HCT116 (cell line): Measurements from ENCODE around the gene ERP27. TPM values are rescaled to one million over a fixed set of nuclear protein-coding genes. Genes with fewer than 3 reads are reported as not detected.

Experiments
- ATAC-seq: fragments of 200-7000 bp; cut with Tn5 transposase; 2 replicates; pipeline ENCODE4 v1.9.1; 2020; ENCODE audit warnings: mild to moderate bottlenecking, moderate library complexity
- BruUV-seq: library from RNA; stranded (reverse); fragments of 400-500 nt; replicated peaks from 2 replicates; lab custom pipeline; 2021; lab: Mats Ljungman, UMichigan
- CTCF ChIA-PET: fragments of 300-600 bp; sonication (Branson Sonifier 250); formaldehyde crosslinking; loops from one replicate; lab custom pipeline; 2021; ENCODE audit warnings: antibody characterized with exemption; lab: Charles Lee
- POLR2A ChIA-PET: fragments of 300-600, 350-600 bp; sonication (Branson Sonifier 250); formaldehyde crosslinking; loops from one replicate; lab custom pipeline; 2021; ENCODE audit warnings: antibody characterized with exemption; lab: Charles Lee
- RAD21 ChIA-PET, 2 experiments: fragments of 300-600 bp; sonication (Branson Sonifier 250); formaldehyde crosslinking; loops; one replicate each; lab custom pipeline; 2023; ENCODE audit warnings: low total read pairs in 2 of 2; ENCODE audit not compliant: uncharacterized antibody in 2 of 2, unreplicated experiment in 2 of 2, low non-redundant PET in 1 of 2; lab: Charles Lee
- DNase-seq: peaks from one replicate; pipeline ENCODE4 v3.0.0-alpha.2; 2010; ENCODE audit warnings: low read depth, low spot score
- H2AFZ ChIP-seq: fragments of 200-600 bp; shearing (Covaris generic), sonication (generic); 2 replicates; pipeline ENCODE4 v1.6.1; 2017; ENCODE audit warnings: low read depth, mixed run types, mixed read lengths, antibody characterized with exemption, low read length; ENCODE audit not compliant: poor library complexity, severe bottlenecking
- H3K27ac ChIP-seq: 2 replicates; pipeline ENCODE4 v1.5.1; 2012; ENCODE audit warnings: low read depth, low read length
- H3K27me3 ChIP-seq: fragments of 200-600 bp; sonication (generic); 2 replicates; pipeline ENCODE4 v1.6.1; 2016; ENCODE audit warnings: mixed run types, low read length, mixed read lengths; ENCODE audit not compliant: insufficient read depth
- H3K36me3 ChIP-seq, 2 experiments: fragments of 200-500 bp in 1 of 2; fragments of 200-600 bp in 1 of 2; sonication (Bioruptor generic) in 1 of 2; sonication (generic) in 1 of 2; 2 replicates each; pipeline versions ENCODE4 v1.5.1 to v1.6.1; 2014 to 2016; ENCODE audit warnings: low read length in 2 of 2, inconsistent platforms in 1 of 2, mixed read lengths in 1 of 2, mixed run types in 1 of 2; ENCODE audit not compliant: insufficient read depth in 2 of 2, control insufficient read depth in 1 of 2
- H3K4me1 ChIP-seq, 2 experiments: fragments of 200-600 bp in 1 of 2; sonication (generic) in 1 of 2; 2 replicates each; pipeline versions ENCODE4 v1.5.1 to v1.6.1; 2012 to 2017; ENCODE audit warnings: low read length in 2 of 2, inconsistent platforms in 1 of 2, mild to moderate bottlenecking in 1 of 2, mixed read lengths in 1 of 2, mixed run types in 1 of 2, moderate library complexity in 1 of 2; ENCODE audit not compliant: insufficient read depth in 2 of 2, control insufficient read depth in 1 of 2
- H3K4me2 ChIP-seq: fragments of 200-600 bp; sonication (generic); 2 replicates; pipeline ENCODE4 v1.6.1; 2017; ENCODE audit warnings: mixed run types, low read length, mixed read lengths
- H3K4me3 ChIP-seq, 2 experiments: fragments of 200-600 bp in 1 of 2; sonication (generic) in 1 of 2; replicated peaks in 1 of 2; 2 replicates each; pipeline ENCODE4 v1.5.1; 2011 to 2016; ENCODE audit warnings: low read length in 2 of 2, control low read depth in 1 of 2, low read depth in 1 of 2, mild to moderate bottlenecking in 1 of 2, mixed read lengths in 1 of 2, mixed run types in 1 of 2
- H3K79me2 ChIP-seq: fragments of 200-600 bp; sonication (generic); 2 replicates; pipeline ENCODE4 v1.6.1; 2017; ENCODE audit warnings: mild to moderate bottlenecking, mixed run types, low read length, moderate library complexity, mixed read lengths; ENCODE audit not compliant: insufficient read depth
- H3K9ac ChIP-seq: fragments of 200-600 bp; sonication (generic); 2 replicates; pipeline ENCODE4 v1.6.1; 2016; ENCODE audit warnings: low read length, mixed read lengths
- H3K9me2 ChIP-seq: fragments of 200-600 bp; sonication (generic), shearing (Covaris generic); 2 replicates; pipeline ENCODE4 v1.6.1; 2017; ENCODE audit warnings: mixed run types, mild to moderate bottlenecking, moderate library complexity; ENCODE audit not compliant: insufficient read depth
- H3K9me3 ChIP-seq, 2 experiments: fragments of 200-500 bp in 1 of 2; fragments of 200-600 bp in 1 of 2; sonication (Bioruptor generic) in 1 of 2; sonication (generic) in 1 of 2; 2 replicates each; pipeline ENCODE4 v1.6.1; 2014 to 2017; ENCODE audit warnings: low read length in 2 of 2, mixed read lengths in 2 of 2, inconsistent platforms in 1 of 2, low read depth in 1 of 2, mild to moderate bottlenecking in 1 of 2, mixed run types in 1 of 2, moderate library complexity in 1 of 2; ENCODE audit not compliant: control insufficient read depth in 1 of 2, insufficient read depth in 1 of 2
- H4K20me1 ChIP-seq: fragments of 200-600 bp; sonication (generic), shearing (Covaris generic); 2 replicates; pipeline ENCODE4 v1.6.1; 2017; ENCODE audit warnings: mixed run types, mild to moderate bottlenecking, moderate library complexity; ENCODE audit not compliant: insufficient read depth
- EGR1 ChIP-seq: IDR thresholded peaks from 2 replicates; pipeline ENCODE4 v1.6.1; 2012; ENCODE audit warnings: low read depth
- ELF1 ChIP-seq: IDR thresholded peaks from 2 replicates; pipeline ENCODE4 v1.6.1; 2012; ENCODE audit warnings: low read depth, borderline replicate concordance
- FOSL1 ChIP-seq: IDR thresholded peaks from 2 replicates; pipeline ENCODE4 v1.6.1; 2012; ENCODE audit warnings: low read depth
- POLR2A ChIP-seq: IDR thresholded peaks from 2 replicates; pipeline ENCODE4 v1.7.0; 2011; ENCODE audit warnings: borderline replicate concordance; ENCODE audit not compliant: insufficient read depth, insufficient read length; ENCODE audit errors: extremely low read depth
- RAD21 ChIP-seq: IDR thresholded peaks from 2 replicates; pipeline ENCODE4 v1.6.1; 2012; ENCODE audit warnings: low read depth, mild to moderate bottlenecking
- REST ChIP-seq: IDR thresholded peaks from 2 replicates; pipeline ENCODE4 v1.6.1; 2012; ENCODE audit warnings: low read depth
- SIN3A ChIP-seq: IDR thresholded peaks from 2 replicates; pipeline ENCODE4 v1.6.1; 2012; ENCODE audit warnings: low read depth
- TCF7L2 ChIP-seq: IDR thresholded peaks from 2 replicates; pipeline ENCODE4 v1.7.0; 2011; ENCODE audit warnings: borderline replicate concordance, inconsistent platforms; ENCODE audit not compliant: insufficient read depth, insufficient read length; ENCODE audit errors: extremely low read depth
- YY1 ChIP-seq: IDR thresholded peaks from 2 replicates; pipeline ENCODE4 v1.6.1; 2011; ENCODE audit warnings: low read length, low read depth, moderate library complexity, mild to moderate bottlenecking; ENCODE audit not compliant: insufficient replicate concordance; ENCODE audit errors: extremely low read depth
- ZFX ChIP-seq: fragments of 450-650 bp; IDR thresholded peaks from 2 replicates; pipeline ENCODE4 v1.6.1; 2017
- intact Hi-C: fragments of 100-400 bp; cut with micrococcal nuclease; formaldehyde crosslinking; loops from 2 replicates; pipeline ENCODE4 v1.10.0; 2022
- total RNA-seq: library from RNA; stranded (reverse); gene quantifications from one replicate; pipeline ENCODE4 v1.2.1, GENCODE V29; 2021; ENCODE audit not compliant: unreplicated experiment
- TF ChIP-seq, protein P1 (sequence below): IDR thresholded peaks from 2 replicates; pipeline ENCODE4 v1.6.1; 2011; ENCODE audit warnings: mild to moderate bottlenecking, low read length, moderate library complexity; ENCODE audit not compliant: insufficient replicate concordance; ENCODE audit errors: extremely low read depth

ERP27 gene
- total RNA-seq, 1 experiment from 2014 or later = 0.39 TPM

DNA sequence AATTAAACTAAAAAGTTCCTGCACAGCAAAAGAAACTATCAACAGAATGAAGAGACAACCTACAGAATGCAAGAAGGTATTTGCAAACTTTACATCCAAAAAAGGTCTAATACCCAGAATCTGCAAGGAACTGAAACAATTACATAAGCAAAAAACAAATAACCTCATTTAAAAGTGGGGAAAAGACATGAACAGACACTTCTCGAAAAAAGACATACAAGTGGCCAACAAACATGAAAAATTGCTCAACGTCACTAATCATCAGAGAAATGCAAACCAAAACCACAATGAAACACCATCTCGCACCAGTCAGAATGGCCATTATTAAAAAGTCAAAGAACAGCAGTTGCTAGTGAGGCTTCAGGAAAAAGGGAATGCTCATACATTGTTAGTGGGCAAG is 49.7 kb upstream of the ERP27 start:
- intact Hi-C loops = no loop called here
- ChIA-PET RAD21 (no interaction called here), CTCF (no interaction called here), POLR2A (no interaction called here)
- Histone ChIP-seq H3K4me1 (no peaks in the 10 kb centered on the region), H3K79me2 (no peaks in the 10 kb centered on the region), H3K27me3 (no peaks in the 10 kb centered on the region), H3K9me2 (no peaks in the 10 kb centered on the region), H2AFZ (no peak overlapping the region), H3K4me3 (no peak overlapping the region), H3K27ac (no peak overlapping the region), H3K4me2 (no peak overlapping the region), H3K9me3 (no peaks in the 10 kb centered on the region), H3K36me3 (no peaks in the 10 kb centered on the region), H4K20me1 (no peaks in the 10 kb centered on the region), H3K9ac (no peak overlapping the region)
- BruUV-seq = no TSS peak
- TF ChIP-seq YY1 (no peak), RAD21 (no peak), TCF7L2 (no peak), FOSL1 (no peak), EGR1 (no peak), POLR2A (no peak), ZFX (no peak), REST (no peak), ELF1 (no peak), SIN3A (no peak)
- TF ChIP-seq, protein P1, sequence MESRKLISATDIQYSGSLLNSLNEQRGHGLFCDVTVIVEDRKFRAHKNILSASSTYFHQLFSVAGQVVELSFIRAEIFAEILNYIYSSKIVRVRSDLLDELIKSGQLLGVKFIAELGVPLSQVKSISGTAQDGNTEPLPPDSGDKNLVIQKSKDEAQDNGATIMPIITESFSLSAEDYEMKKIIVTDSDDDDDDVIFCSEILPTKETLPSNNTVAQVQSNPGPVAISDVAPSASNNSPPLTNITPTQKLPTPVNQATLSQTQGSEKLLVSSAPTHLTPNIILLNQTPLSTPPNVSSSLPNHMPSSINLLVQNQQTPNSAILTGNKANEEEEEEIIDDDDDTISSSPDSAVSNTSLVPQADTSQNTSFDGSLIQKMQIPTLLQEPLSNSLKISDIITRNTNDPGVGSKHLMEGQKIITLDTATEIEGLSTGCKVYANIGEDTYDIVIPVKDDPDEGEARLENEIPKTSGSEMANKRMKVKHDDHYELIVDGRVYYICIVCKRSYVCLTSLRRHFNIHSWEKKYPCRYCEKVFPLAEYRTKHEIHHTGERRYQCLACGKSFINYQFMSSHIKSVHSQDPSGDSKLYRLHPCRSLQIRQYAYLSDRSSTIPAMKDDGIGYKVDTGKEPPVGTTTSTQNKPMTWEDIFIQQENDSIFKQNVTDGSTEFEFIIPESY = no peak
- DNase-seq = no peak
- ATAC-seq = no peak
